HEK293 (cell line): ENCODE results near the gene PRRT1B.

Source experiments
- CTCF ChIP-seq: fragments of 450-650 bp; formaldehyde crosslinking; IDR thresholded peaks from 2 replicates; pipeline ENCODE4 v1.5.1; 2016; ENCODE audit warnings: missing biosample characterization, missing genetic modification characterization
- REPIN1 ChIP-seq: fragments of 450-650 bp; formaldehyde crosslinking; IDR thresholded peaks from 2 replicates; pipeline ENCODE4 v1.5.1; 2017; ENCODE audit warnings: missing biosample characterization, missing genetic modification characterization, low read depth
- ZBTB44 ChIP-seq: fragments of 450-650 bp; IDR thresholded peaks from 2 replicates; pipeline ENCODE4 v1.5.1; 2018; ENCODE audit warnings: missing biosample characterization, mild to moderate bottlenecking, missing genetic modification characterization
- ZNF585B ChIP-seq: fragments of 450-650 bp; formaldehyde crosslinking; IDR thresholded peaks from 2 replicates; pipeline ENCODE4 v1.5.1; 2016; ENCODE audit warnings: missing biosample characterization, missing genetic modification characterization

GRCh38 chr9:131598121-131598520 lies 52.8 kb downstream of the PRRT1B start:
- TF ChIP-seq ZNF585B (tag by site-specific recombination) (no peak), CTCF (tag by site-specific recombination) (no peak), ZBTB44 (tag by site-specific recombination) (no peak), REPIN1 (no peak)
